Uterus (tissue), 4 donors: ENCODE results near the gene PROC. TPM values are rescaled to one million over a fixed set of nuclear protein-coding genes. Genes with fewer than 3 reads are reported as not detected.

Experiments used
- DNase-seq, 2 donors: peaks; one replicate each; pipeline ENCODE4 v3.0.0-alpha.2; 2019 to 2020
- H3K27ac ChIP-seq, 2 donors: fragments of 200-600 bp; sonication (generic); 1 replicate in 1 of 2; 2 replicates in 1 of 2; pipeline ENCODE4 v1.5.1; 2016 to 2018
- H3K27me3 ChIP-seq, 2 donors: fragments of 200-600 bp; sonication (generic); one replicate each; pipeline ENCODE4 v1.5.1; 2018 to 2019; ENCODE audit warnings: control low read depth in 1 of 2
- H3K36me3 ChIP-seq, 2 donors: fragments of 200-600 bp; sonication (generic); one replicate each; pipeline ENCODE4 v1.5.1; 2019; ENCODE audit warnings: control low read depth in 1 of 2
- H3K4me1 ChIP-seq, 2 donors: fragments of 200-600 bp; sonication (generic); one replicate each; pipeline ENCODE4 v1.5.1; 2018 to 2019; ENCODE audit warnings: control low read depth in 1 of 2
- H3K4me3 ChIP-seq, 2 donors: fragments of 200-600 bp; sonication (generic); 1 replicate in 1 of 2; 2 replicates in 1 of 2; pipeline ENCODE4 v1.5.1; 2018 to 2019; ENCODE audit warnings: mild to moderate bottlenecking in 1 of 2
- H3K9me3 ChIP-seq, 2 donors: fragments of 200-600 bp; sonication (generic); one replicate each; pipeline ENCODE4 v1.5.1; 2019; ENCODE audit warnings: control low read depth in 1 of 2
- POLR2A ChIP-seq, 2 donors: fragments of 450-650 bp; IDR thresholded peaks; one replicate each; pipeline ENCODE4 v1.6.1; 2016; ENCODE audit warnings: antibody characterized with exemption in 2 of 2, mild to moderate bottlenecking in 1 of 2, moderate library complexity in 1 of 2
- intact Hi-C: fragments of 100-400 bp; cut with DNase I; formaldehyde crosslinking; loops from one replicate; pipeline ENCODE4 v1.15.1; 2023; ENCODE audit warnings: low total_unique reads
- total RNA-seq, 4 donors: library from RNA; depleted of rRNA in 3 of 4; stranded (reverse); fragments of >200 nt in 3 of 4; gene quantifications; one replicate each; pipeline versions ENCODE4 v1.1.0 to v1.2.4, GENCODE V29; 2014 to 2023
- TF ChIP-seq, protein P1 (sequence below), 4 experiments: fragments of 200-600 bp in 2 of 4; fragments of 450-650 bp in 2 of 4; sonication (generic) in 2 of 4; IDR thresholded peaks; one replicate each; pipeline ENCODE4 v1.5.1; 2016 to 2019; ENCODE audit warnings: antibody characterized with exemption in 4 of 4, mild to moderate bottlenecking in 2 of 4, moderate library complexity in 1 of 4
- donor health status: DM: yes; HTN: yes; CAD: no.

PROC gene
- total RNA-seq, 4 donors from 2014 or later = 0.21 TPM; not detected in 3

- no peaks in the 10 kb centered on the region for H3K36me3 ChIP-seq
Measured at GRCh38 chr2:127431408-127432023, 13.3 kb downstream of the PROC start.

GRCh38 chr2:127434515-127434914, 16.3 kb downstream of the PROC start:
- Histone ChIP-seq H3K27me3 (no peaks in the 10 kb centered on the region), H3K4me1 (no peaks in the 10 kb centered on the region), H3K9me3 (no peaks in the 10 kb centered on the region), H3K27ac (no peak overlapping the region), H3K4me3 (no peak overlapping the region), H3K36me3 (no peaks in the 10 kb centered on the region)
- intact Hi-C loops = no loop called here
- TF ChIP-seq, protein P1, sequence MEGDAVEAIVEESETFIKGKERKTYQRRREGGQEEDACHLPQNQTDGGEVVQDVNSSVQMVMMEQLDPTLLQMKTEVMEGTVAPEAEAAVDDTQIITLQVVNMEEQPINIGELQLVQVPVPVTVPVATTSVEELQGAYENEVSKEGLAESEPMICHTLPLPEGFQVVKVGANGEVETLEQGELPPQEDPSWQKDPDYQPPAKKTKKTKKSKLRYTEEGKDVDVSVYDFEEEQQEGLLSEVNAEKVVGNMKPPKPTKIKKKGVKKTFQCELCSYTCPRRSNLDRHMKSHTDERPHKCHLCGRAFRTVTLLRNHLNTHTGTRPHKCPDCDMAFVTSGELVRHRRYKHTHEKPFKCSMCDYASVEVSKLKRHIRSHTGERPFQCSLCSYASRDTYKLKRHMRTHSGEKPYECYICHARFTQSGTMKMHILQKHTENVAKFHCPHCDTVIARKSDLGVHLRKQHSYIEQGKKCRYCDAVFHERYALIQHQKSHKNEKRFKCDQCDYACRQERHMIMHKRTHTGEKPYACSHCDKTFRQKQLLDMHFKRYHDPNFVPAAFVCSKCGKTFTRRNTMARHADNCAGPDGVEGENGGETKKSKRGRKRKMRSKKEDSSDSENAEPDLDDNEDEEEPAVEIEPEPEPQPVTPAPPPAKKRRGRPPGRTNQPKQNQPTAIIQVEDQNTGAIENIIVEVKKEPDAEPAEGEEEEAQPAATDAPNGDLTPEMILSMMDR (IDR thresholded peaks at IDR 0.05) = no peak
- no peak for TF ChIP-seq POLR2A (IDR thresholded peaks at IDR 0.05)
- DNase-seq = no peak

More at GRCh38 chr2:127431408-127432023, 13.3 kb downstream of the PROC start:
- no peaks in the 10 kb centered on the region for H3K27me3 ChIP-seq
- no peak for DNase-seq
- no peaks in the 10 kb centered on the region for H3K9me3 ChIP-seq
- no peak for TF ChIP-seq POLR2A (IDR thresholded peaks at IDR 0.05)
- TF ChIP-seq, protein P1 (IDR thresholded peaks at IDR 0.05) = no peak
- no peak overlapping the region for H3K27ac ChIP-seq
- intact Hi-C loops = no loop called here
- no peak overlapping the region for H3K4me3 ChIP-seq
- no peaks in the 10 kb centered on the region for H3K4me1 ChIP-seq

DNA sequence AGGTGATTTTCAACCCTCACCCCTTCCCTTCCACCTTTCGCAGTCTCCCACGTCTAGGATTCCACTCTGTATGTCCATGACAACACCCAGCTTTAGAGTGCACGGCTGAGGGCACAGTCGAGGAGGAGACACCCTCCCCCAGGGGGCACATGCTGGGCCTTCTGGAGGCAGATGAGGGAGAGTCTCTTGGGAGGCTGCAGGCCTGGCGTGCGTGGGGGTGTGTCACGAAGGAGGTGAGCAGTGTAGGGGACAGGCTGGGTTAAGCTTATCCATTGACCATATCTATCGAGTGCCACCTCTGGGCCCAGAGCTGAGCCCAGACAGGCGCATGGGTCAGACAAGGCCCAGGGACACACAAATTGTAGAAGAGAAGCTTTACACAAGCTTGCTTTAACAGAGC, 18.8 kb downstream of the PROC start:
- H3K27ac ChIP-seq = no peak overlapping the region
- intact Hi-C loops = no loop called here
- H3K27me3 ChIP-seq = no peaks in the 10 kb centered on the region
- no peak overlapping the region for H3K4me3 ChIP-seq
- TF ChIP-seq POLR2A (IDR thresholded peaks at IDR 0.05) = no peak
- TF ChIP-seq, protein P1 (IDR thresholded peaks at IDR 0.05) = no peak
- DNase-seq = no peak
- H3K9me3 ChIP-seq = no peaks in the 10 kb centered on the region
- no peaks in the 10 kb centered on the region for H3K36me3 ChIP-seq
- no peaks in the 10 kb centered on the region for H3K4me1 ChIP-seq

DNA sequence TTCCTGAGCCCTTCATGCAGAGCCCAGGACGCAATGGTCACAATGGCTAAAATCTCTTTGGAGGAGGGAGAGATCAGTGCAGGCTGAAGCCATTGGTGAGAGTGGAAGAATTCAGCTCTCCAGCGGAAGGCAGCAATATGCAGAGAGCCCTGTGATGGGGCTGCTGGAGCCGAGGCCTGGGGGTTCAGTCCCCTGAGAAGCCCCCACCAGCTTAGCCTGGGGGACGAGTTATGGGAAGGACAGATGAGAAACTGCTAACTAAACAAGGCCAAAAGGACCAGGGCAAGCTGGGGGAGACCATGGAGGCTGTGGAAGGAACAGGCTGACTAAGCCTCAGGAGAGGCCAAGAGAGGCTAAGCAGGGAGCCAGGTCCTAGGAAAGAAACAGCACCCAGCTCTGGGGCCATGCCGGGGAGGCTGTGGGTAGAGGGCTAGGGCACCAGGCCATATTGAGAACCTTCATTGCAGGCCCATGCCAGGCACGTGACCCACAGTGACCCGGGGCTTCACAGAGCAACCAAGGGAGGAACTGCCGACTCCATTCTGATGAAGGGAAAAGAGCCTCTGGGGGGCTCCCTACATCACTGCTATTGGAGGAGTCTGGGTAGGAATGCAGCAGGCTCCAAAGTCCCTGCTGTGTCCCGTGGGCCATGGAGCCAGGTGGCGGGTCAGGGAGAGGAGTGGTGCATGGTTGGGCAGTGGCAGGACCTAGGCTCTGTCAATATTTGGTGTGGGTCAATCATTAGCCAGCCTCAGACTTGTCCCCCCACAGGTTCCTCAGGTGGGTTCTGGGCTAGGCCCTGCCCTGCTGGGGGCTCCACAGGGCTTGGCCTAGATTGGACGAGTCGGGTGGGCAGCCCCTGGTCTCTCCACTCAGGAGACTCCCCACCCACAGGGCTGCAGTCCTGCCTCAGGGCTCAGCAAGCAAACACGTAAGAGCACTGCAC, 19.8 kb downstream of the PROC start:
- intact Hi-C loops = no loop called here

More for the DNA sequence above, 19.8 kb downstream of the PROC start:
- no peak for TF ChIP-seq POLR2A (IDR thresholded peaks at IDR 0.05)
- TF ChIP-seq, protein P1 (IDR thresholded peaks at IDR 0.05) = no peak
- Histone ChIP-seq H3K36me3 (no peaks in the 10 kb centered on the region), H3K27ac (no peak overlapping the region), H3K4me1 (no peaks in the 10 kb centered on the region), H3K27me3 (no peaks in the 10 kb centered on the region), H3K4me3 (no peak overlapping the region), H3K9me3 (no peaks in the 10 kb centered on the region)
- DNase-seq = no peak
